Peyer's patch (tissue), 4 donors: Measurements from ENCODE around the gene MTERF1. TPM values are rescaled to one million over a fixed set of nuclear protein-coding genes. Genes with fewer than 3 reads are reported as not detected.
"Not testable (repeated sequence)": the region's sequence is repeated elsewhere in the genome, so short reads cannot be mapped to it uniquely, and the experiment has no call there.

Experiments
- DNase-seq, 3 donors: peaks; one replicate each; pipeline ENCODE4 v3.0.0-alpha.2; 2017 to 2019
- H3K27ac ChIP-seq, 4 donors: fragments of 200-600 bp; sonication (generic); one replicate each; pipeline ENCODE4 v1.5.1; 2016 to 2019
- H3K27me3 ChIP-seq, 2 donors: fragments of 200-600 bp; sonication (generic); one replicate each; pipeline ENCODE4 v1.5.1; 2019
- H3K36me3 ChIP-seq, 3 donors: fragments of 200-600 bp; sonication (generic); one replicate each; pipeline ENCODE4 v1.5.1; 2016 to 2019
- H3K4me1 ChIP-seq, 4 donors: fragments of 200-600 bp; sonication (generic); one replicate each; pipeline ENCODE4 v1.5.1; 2016 to 2019
- H3K4me3 ChIP-seq, 4 donors: fragments of 200-600 bp; sonication (generic); 1 replicate in 3 of 4; 2 replicates in 1 of 4; pipeline ENCODE4 v1.5.1; 2016 to 2019; ENCODE audit warnings: mild to moderate bottlenecking in 1 of 4
- H3K9me3 ChIP-seq, 4 donors: fragments of 200-600 bp; sonication (generic); one replicate each; pipeline ENCODE4 v1.5.1; 2016 to 2019; ENCODE audit warnings: mild to moderate bottlenecking in 1 of 4
- POLR2A ChIP-seq, 2 donors: fragments of 450-650 bp; IDR thresholded peaks; one replicate each; pipeline ENCODE4 v1.5.1; 2017; ENCODE audit warnings: antibody characterized with exemption in 2 of 2, mild to moderate bottlenecking in 2 of 2, moderate library complexity in 2 of 2
- total RNA-seq, 4 donors: library from RNA; depleted of rRNA; stranded (reverse); fragments of >200 nt; gene quantifications; one replicate each; pipeline ENCODE4 v1.1.0, GENCODE V29; 2016
- TF ChIP-seq, protein P1 (sequence below), 6 experiments: fragments of 450-650 bp in 4 of 6; fragments of 200-600 bp in 2 of 6; sonication (generic) in 1 of 6; IDR thresholded peaks; one replicate each; pipeline ENCODE4 v1.5.1; 2017 to 2019; ENCODE audit warnings: antibody characterized with exemption in 6 of 6, mild to moderate bottlenecking in 3 of 6, moderate library complexity in 1 of 6

The MTERF1 gene
- total RNA-seq, 4 donors from 2014 or later = 6.8 to 17.3 (median 11.8) TPM

GRCh38 chr7:91866599-91867148 is 13.8 kb downstream of the MTERF1 start:
- Histone ChIP-seq H3K4me1 (no peaks in the 10 kb centered on the region), H3K36me3 (no peaks in the 10 kb centered on the region), H3K4me3 (no peak overlapping the region), H3K27me3 (no peaks in the 10 kb centered on the region), H3K27ac (no peak overlapping the region), H3K9me3 (no peaks in the 10 kb centered on the region)
- TF ChIP-seq, protein P1, sequence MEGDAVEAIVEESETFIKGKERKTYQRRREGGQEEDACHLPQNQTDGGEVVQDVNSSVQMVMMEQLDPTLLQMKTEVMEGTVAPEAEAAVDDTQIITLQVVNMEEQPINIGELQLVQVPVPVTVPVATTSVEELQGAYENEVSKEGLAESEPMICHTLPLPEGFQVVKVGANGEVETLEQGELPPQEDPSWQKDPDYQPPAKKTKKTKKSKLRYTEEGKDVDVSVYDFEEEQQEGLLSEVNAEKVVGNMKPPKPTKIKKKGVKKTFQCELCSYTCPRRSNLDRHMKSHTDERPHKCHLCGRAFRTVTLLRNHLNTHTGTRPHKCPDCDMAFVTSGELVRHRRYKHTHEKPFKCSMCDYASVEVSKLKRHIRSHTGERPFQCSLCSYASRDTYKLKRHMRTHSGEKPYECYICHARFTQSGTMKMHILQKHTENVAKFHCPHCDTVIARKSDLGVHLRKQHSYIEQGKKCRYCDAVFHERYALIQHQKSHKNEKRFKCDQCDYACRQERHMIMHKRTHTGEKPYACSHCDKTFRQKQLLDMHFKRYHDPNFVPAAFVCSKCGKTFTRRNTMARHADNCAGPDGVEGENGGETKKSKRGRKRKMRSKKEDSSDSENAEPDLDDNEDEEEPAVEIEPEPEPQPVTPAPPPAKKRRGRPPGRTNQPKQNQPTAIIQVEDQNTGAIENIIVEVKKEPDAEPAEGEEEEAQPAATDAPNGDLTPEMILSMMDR (IDR thresholded peaks at IDR 0.05) = no peak
- no peak for TF ChIP-seq POLR2A (IDR thresholded peaks at IDR 0.05)
- DNase-seq = no peak

- Histone ChIP-seq H3K4me1 (no peaks in the 10 kb centered on the region), H3K27me3 (no peaks in the 10 kb centered on the region), H3K27ac (no peak overlapping the region), H3K36me3 (no peaks in the 10 kb centered on the region), H3K4me3 (no peak overlapping the region), H3K9me3 (no peaks in the 10 kb centered on the region)
- DNase-seq = no peak
- TF ChIP-seq POLR2A (IDR thresholded peaks at IDR 0.05) = no peak
- TF ChIP-seq, protein P1 (IDR thresholded peaks at IDR 0.05) = no peak
Observed at GRCh38 chr7:91865511-91865910, 15.0 kb downstream of the MTERF1 start.

DNA sequence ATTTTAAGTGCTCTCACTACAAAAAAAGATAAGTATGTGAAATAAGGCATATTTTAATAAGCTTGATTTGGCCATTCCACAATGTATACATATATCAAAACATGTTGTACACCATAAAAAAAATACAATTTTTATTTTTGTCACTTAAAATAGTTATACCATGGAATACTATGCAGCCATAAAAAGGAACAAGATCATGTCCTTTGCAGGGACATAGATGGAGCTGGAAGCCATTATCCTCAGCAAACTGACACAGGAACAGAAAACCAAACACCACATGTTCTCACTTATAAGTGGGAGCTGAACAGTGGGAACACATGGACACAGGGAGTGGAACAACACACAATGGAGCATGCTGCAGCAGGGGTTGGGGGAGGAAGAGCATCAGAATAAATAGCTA is 15.9 kb downstream of the MTERF1 start:
- H3K4me1 ChIP-seq, H3K9me3 ChIP-seq, H3K27me3 ChIP-seq, H3K36me3 ChIP-seq, H3K27ac ChIP-seq, H3K4me3 ChIP-seq, DNase-seq: not testable (repeated sequence)

DNA sequence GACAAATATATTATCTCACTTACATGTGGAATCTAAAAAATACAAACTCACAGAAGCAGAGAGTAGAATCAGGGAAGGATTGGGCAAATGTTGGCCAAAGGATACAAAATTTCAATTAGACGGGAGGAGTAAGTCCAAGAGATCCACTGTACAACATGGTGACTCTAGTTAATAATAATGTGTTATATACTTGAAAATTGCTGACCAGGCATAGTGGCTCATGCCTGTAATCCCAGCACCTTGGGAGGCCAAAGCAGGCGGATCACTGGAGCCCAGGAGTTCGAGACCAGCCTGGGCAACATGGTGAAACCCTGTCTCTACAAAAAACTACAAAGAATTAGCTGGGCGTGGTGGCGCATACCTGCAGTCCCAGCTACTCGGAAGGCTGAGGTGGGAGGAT is 16.4 kb downstream of the MTERF1 start:
- Histone ChIP-seq H3K9me3 (no peaks in the 10 kb centered on the region), H3K36me3 (no peaks in the 10 kb centered on the region), H3K27ac (no peak overlapping the region), H3K4me3 (no peak overlapping the region), H3K4me1 (no peaks in the 10 kb centered on the region), H3K27me3 (no peaks in the 10 kb centered on the region)
- no peak for TF ChIP-seq POLR2A (IDR thresholded peaks at IDR 0.05)
- TF ChIP-seq, protein P1 (IDR thresholded peaks at IDR 0.05) = no peak
- DNase-seq = no peak

DNA sequence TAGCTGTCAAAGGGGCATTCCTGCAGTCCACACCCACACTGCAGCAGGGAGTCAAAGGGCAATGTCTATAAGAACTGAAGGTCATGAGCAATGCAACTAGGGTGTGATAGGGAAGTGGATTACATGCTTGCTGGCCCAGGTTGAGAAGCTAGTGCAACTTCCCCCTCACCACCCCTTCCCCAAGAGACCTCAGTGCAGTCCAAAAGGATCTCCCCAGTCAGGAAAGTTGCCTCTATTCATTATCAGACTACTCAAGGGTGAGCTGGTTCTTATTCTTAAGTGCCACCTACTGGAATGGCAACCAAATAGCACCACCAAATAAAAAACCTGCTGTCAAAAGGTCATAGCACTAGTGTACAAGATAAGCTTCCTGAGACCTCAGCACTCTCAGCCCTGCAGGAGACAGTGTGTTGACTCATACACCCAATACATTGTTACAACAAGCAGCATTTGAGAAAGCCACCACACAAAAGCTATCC is 28.2 kb downstream of the MTERF1 start:
- H3K4me3 ChIP-seq = no peak overlapping the region
- H3K27ac ChIP-seq = no peak overlapping the region
- no peaks in the 10 kb centered on the region for H3K9me3 ChIP-seq
- DNase-seq = no peak
- no peaks in the 10 kb centered on the region for H3K36me3 ChIP-seq
- no peaks in the 10 kb centered on the region for H3K27me3 ChIP-seq
- no peaks in the 10 kb centered on the region for H3K4me1 ChIP-seq
- no peak for TF ChIP-seq POLR2A (IDR thresholded peaks at IDR 0.05)
- TF ChIP-seq, protein P1 (IDR thresholded peaks at IDR 0.05) = peak in 3 of 6 experiments; percentile 35 to 38 (median 37)

GRCh38 chr7:91850455-91850854 is 30.0 kb downstream of the MTERF1 start:
- H3K27ac ChIP-seq = no peak overlapping the region
- TF ChIP-seq POLR2A (IDR thresholded peaks at IDR 0.05) = no peak
- TF ChIP-seq, protein P1 (IDR thresholded peaks at IDR 0.05) = no peak
- no peak overlapping the region for H3K4me3 ChIP-seq
- no peaks in the 10 kb centered on the region for H3K36me3 ChIP-seq
- H3K27me3 ChIP-seq = no peaks in the 10 kb centered on the region
- H3K4me1 ChIP-seq = no peaks in the 10 kb centered on the region
- DNase-seq = no peak
- H3K9me3 ChIP-seq = no peaks in the 10 kb centered on the region
